ENCODE results near the gene GIMD1.
"Not testable (repeated sequence)": the region's sequence is repeated elsewhere in the genome, so short reads cannot be mapped to it uniquely, and the experiment has no call there.

The GIMD1 gene

DNA sequence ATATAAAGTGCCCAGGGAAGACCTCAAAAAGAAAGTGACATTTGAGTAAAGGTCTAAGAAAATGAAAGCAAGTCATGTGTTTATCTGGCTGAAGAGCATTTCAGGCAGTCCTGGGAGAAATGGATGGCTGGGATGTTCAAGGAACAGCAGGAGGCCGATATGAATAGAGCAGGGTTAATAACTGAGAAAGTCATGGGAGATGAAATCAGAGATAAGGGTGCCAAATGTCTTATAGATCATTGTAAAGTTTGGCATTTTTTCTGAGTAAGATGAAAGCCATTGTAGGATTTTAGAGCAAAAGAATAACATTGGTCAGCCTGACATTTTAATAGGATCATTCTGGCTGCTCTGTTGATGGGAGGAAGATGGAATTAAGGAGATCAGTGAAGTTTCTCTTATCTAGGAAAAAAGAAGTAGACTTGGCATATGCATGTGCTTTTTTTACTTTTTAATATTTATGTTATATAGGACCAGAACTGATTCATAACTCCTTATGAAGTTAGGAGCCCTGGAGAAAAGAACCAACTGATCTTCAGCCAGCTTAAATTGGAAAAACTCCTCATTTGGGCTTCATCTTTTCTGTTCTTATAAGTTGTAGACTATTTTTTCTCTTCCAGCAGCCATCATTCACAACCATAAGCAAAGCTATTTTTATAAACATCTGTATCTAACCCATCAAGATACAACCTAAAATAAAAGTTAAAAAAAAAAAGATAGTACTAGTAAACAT lies 33.7 kb downstream of the GIMD1 start:
- Histone ChIP-seq H3K4me3 (ENCODE audit: low read depth, low read length) (no peak overlapping the region), H3K36me3 (peaks cover 64% of the 10 kb centered on the region), H3K9me3 (no peaks in the 10 kb centered on the region), H3K27me3 (no peaks in the 10 kb centered on the region), H3K4me1 (no peaks in the 10 kb centered on the region)
- TF ChIP-seq, protein P1, sequence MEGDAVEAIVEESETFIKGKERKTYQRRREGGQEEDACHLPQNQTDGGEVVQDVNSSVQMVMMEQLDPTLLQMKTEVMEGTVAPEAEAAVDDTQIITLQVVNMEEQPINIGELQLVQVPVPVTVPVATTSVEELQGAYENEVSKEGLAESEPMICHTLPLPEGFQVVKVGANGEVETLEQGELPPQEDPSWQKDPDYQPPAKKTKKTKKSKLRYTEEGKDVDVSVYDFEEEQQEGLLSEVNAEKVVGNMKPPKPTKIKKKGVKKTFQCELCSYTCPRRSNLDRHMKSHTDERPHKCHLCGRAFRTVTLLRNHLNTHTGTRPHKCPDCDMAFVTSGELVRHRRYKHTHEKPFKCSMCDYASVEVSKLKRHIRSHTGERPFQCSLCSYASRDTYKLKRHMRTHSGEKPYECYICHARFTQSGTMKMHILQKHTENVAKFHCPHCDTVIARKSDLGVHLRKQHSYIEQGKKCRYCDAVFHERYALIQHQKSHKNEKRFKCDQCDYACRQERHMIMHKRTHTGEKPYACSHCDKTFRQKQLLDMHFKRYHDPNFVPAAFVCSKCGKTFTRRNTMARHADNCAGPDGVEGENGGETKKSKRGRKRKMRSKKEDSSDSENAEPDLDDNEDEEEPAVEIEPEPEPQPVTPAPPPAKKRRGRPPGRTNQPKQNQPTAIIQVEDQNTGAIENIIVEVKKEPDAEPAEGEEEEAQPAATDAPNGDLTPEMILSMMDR (IDR thresholded peaks at IDR 0.05; ENCODE audit: low read depth, low read length) = no peak
- no peak for DNase-seq

DNA sequence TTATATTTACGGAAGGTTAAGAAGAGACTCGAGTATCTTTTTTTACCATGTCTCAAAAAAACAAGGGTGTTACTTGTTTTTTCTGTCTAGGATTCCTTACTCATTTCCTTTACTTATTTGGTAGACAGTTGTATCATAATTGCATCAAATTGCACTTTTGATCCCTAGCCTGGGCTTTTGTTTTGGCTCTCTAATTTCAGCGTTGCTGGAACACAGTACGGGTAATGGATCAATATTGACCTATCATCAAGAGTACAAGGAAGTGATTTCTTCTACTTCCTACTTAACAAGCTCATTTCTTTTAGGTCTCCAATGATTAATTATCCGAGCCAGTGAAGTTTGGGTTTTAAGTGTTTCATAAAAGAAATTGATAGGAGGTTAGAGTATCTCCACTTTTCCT lies 35.4 kb downstream of the GIMD1 start:
- Histone ChIP-seq H3K9me3 (no peaks in the 10 kb centered on the region), H3K4me3 (ENCODE audit: low read depth, low read length) (no peak overlapping the region), H3K4me1 (no peaks in the 10 kb centered on the region), H3K36me3 (peaks cover 63% of the 10 kb centered on the region), H3K27me3 (no peaks in the 10 kb centered on the region)
- TF ChIP-seq, protein P1 (IDR thresholded peaks at IDR 0.05; ENCODE audit: low read depth, low read length) = no peak
- DNase-seq = no peak

DNA sequence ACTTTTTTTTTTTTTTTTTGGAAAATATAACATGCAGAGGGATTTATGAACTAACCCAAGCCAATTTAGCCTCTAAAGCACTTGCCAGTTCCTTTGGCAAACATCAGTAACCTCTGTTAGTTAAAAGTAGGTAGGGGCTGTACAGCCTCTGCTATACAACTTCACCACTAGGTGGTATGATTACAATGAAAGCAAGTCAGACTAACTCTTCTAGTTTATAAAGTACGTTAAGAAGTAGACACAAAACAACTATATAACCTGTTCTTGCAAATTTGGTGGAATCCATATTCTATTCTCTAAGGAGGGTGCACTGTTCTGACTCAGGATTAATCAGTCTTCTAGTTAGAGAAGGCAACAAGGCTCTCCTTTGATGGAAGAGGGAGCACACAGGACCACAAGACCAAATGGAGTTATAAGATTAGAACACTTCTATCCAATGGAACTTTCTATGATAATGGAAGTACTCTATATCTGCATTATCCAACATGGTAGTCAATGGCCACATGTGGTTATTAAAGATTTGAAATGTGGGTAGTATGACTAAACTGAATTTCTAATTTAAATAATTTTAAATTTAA lies 39.4 kb downstream of the GIMD1 start:
- H3K9me3 ChIP-seq = no peaks in the 10 kb centered on the region
- H3K4me3 ChIP-seq (ENCODE audit: low read depth, low read length) = no peak overlapping the region
- no peak for DNase-seq
- TF ChIP-seq, protein P1 (IDR thresholded peaks at IDR 0.05; ENCODE audit: low read depth, low read length) = peak; percentile 72
- H3K27me3 ChIP-seq = no peaks in the 10 kb centered on the region
- H3K36me3 ChIP-seq = peaks cover 62% of the 10 kb centered on the region
- H3K4me1 ChIP-seq = no peaks in the 10 kb centered on the region

DNA sequence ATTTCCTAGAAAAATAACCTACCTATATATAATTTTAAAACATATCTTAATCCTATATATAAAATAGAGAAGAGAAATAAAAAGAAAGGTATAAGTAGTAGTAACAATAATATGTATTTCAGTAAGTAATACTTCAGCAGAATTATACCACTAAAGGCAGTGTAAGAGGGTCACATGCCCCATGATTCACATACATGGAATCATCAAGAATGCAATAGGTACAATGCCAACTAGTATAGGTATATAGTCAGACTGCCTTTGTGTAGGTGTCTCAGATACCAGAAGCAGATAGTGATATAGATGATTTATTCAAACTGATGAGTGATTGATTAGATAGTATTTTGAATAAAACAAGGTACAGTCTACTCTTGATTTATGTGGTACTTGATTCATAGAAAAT lies 42.8 kb downstream of the GIMD1 start:
- H3K36me3 ChIP-seq = peaks cover 39% of the 10 kb centered on the region
- H3K4me3 ChIP-seq (ENCODE audit: low read depth, low read length) = no peak overlapping the region
- H3K9me3 ChIP-seq = no peaks in the 10 kb centered on the region
- TF ChIP-seq, protein P1 (IDR thresholded peaks at IDR 0.05; ENCODE audit: low read depth, low read length) = no peak
- H3K27me3 ChIP-seq = no peaks in the 10 kb centered on the region
- H3K4me1 ChIP-seq = no peaks in the 10 kb centered on the region
- no peak for DNase-seq

DNA sequence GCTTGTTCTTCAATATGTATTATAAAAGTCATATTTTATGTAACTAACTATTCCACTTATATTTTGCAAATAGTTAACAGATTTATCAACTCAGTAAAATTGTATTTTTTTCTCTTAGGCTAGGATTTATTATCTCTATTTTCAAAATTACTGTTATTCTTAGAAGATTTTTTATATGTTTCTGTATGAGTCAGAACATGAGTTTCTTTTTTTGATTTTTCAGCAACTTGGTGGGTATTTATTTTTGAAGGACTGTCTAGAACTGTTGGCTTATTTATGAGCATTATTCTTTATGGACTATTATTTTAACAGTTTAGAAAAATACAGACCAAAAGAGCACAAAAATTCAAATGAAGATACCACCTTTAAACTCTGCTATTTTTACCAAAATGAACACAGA lies 45.5 kb downstream of the GIMD1 start:
- no peaks in the 10 kb centered on the region for H3K27me3 ChIP-seq
- peaks cover 21% of the 10 kb centered on the region for H3K36me3 ChIP-seq
- DNase-seq = no peak
- no peaks in the 10 kb centered on the region for H3K4me1 ChIP-seq
- no peaks in the 10 kb centered on the region for H3K9me3 ChIP-seq
- no peak overlapping the region for H3K4me3 ChIP-seq (ENCODE audit: low read depth, low read length)
- TF ChIP-seq, protein P1 (IDR thresholded peaks at IDR 0.05; ENCODE audit: low read depth, low read length) = no peak

DNA sequence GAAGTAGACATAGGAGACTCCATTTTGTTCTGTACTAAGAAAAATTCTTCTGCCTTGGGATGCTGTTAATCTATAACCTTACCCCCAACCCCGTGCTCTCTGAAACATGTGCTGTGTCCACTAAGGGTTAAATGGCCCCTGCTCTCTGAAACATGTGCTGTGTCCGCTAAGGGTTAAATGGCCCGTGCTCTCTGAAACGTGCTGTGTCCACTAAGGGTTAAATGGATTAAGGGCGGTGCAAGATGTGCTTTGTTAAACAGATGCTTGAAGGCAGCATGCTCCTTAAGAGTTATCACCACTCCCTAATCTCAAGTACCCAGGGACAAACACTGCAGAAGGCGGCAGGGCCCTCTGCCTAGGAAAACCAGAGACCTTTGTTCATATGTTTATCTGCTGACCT lies 46.8 kb downstream of the GIMD1 start:
- not testable (repeated sequence) for H3K36me3 ChIP-seq; H3K9me3 ChIP-seq; H3K4me1 ChIP-seq; H3K4me3 ChIP-seq (ENCODE audit: low read depth, low read length); H3K27me3 ChIP-seq; DNase-seq

DNA sequence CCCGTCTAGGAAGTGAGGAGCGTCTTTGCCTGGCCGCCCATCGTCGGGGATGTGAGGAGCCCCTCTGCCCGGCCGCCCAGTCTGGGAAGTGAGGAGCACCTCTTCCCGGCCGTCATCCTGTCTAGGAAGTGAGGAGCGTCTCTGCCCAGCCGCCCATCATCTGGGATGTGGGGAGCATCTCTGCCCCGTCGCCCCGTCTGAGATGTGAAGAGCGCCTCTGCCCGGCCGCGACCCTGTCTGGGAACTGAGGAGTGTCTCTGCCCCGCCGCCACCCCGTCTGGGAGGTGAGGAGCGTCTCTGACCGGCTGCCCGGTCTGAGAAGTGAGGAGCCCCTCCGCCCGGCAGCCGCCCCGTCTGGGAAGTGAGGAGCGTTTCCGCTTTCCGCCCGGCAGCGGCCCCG lies 47.4 kb downstream of the GIMD1 start:
- H3K4me3 ChIP-seq (ENCODE audit: low read depth, low read length); H3K4me1 ChIP-seq; DNase-seq; H3K36me3 ChIP-seq; H3K27me3 ChIP-seq; H3K9me3 ChIP-seq: not testable (repeated sequence)

Data from BE2C (cell line).